ENCODE measurements around the gene ARL8B. TPM values are rescaled to one million over a fixed set of nuclear protein-coding genes. Genes with fewer than 3 reads are reported as not detected.
A peak's percentile ranks its signal among the peaks of the same experiment; 100 is the strongest.

ARL8B gene
- total and polyA plus RNA-seq, 9 of the 15 experiments (the other 6 are each of a cell fraction or from before 2014, with no cell fraction given), result 28.5 to 99.4 (median 77.2) TPM

GRCh38 chr3:5194801-5195509, 72.9 kb downstream of the ARL8B start:
- WGBS (ENCODE audit: insufficient coverage, low coverage, missing lambda C conversion rate), result 38% methylated on average over 2 of the region's 2 CpGs
- FAIRE-seq, result peak; percentile 85
- DNase-seq (ENCODE audit: extremely low read depth in 1 of 4, low spot score in 3 of 4), result peak; percentile 45 to 78 (median 62)
- intact Hi-C loops (cut with micrococcal nuclease) (loop anchor here (2.0 to 5.0 kb wide), 2 partner anchors 58 to 383 kb away; no protein-coding TSS in a partner anchor), in situ Hi-C loops (cut with MboI) (no loop called here)
- ATAC-seq, result peak; percentile 80
- no peak overlapping the region for H2AFZ ChIP-seq (ENCODE audit: low read depth, low read length)
- peaks cover 9% of the 10 kb centered on the region; the same call in 1 of the 2 replicates for H4K20me1 ChIP-seq (replicated peaks; ENCODE audit: control insufficient read depth, insufficient read depth, low read length)
- peaks cover 48% of the 10 kb centered on the region for H3K79me2 ChIP-seq (ENCODE audit: control insufficient read depth, insufficient read depth, low read length)
- H3K27me3 ChIP-seq (ENCODE audit: control insufficient read depth in 2 of 2, insufficient read depth in 2 of 2, low read length in 2 of 2), result no peaks in the 10 kb centered on the region
- no peaks in the 10 kb centered on the region for H3K9me1 ChIP-seq (ENCODE audit: control insufficient read depth, insufficient read depth, low read length)
- no peak overlapping the region for H3K4me2 ChIP-seq (ENCODE audit: insufficient read depth, low read length)
- H3K4me1 ChIP-seq (replicated peaks in 1 of 2; ENCODE audit: control insufficient read depth in 2 of 2, insufficient read depth in 2 of 2, low read length in 2 of 2), result peaks cover 0 to 65% of the 10 kb centered on the region in 2 experiments; a peak in 4 of 5 replicates
- BruUV-seq (replicated peaks), result no TSS peak
- ChIA-PET CTCF (ENCODE audit: low intra/inter-chr PET ratio) (interaction anchor here (0.6 kb wide), 1 partner anchor 137 kb away, joined by 3 read pairs; no protein-coding TSS in a partner anchor), POLR2A (interaction anchor here (0.6 to 4.3 kb wide), 6 partner anchors 9 to 712 kb away, joined by 3 to 33 read pairs (median 4); partner anchors contain the start of gene EDEM1)
- H3K36me3 ChIP-seq (ENCODE audit: control insufficient read depth, insufficient read depth, low read length), result peaks cover 43% of the 10 kb centered on the region
- peak overlapping the region; percentile 1; the same call in 1 of the 3 replicates for H3K27ac ChIP-seq (ENCODE audit: extremely low read depth, low read depth, low read length)
- no peaks in the 10 kb centered on the region for H3K9me3 ChIP-seq (replicated peaks; ENCODE audit: control insufficient read depth, insufficient read depth, low read depth, low read length)
- no peak overlapping the region for H3K4me3 ChIP-seq
- no peak overlapping the region for H3K9ac ChIP-seq (ENCODE audit: insufficient read depth in 1 of 2, low read depth in 2 of 2, low read length in 2 of 2)
- TF ChIP-seq NEUROD1 (IDR thresholded peaks at IDR 0.05; ENCODE audit: borderline replicate concordance, low read depth, low read length, partially characterized antibody) (peak; percentile 53), SMAD3 (CRISPR knock-in tag; conservative IDR thresholded peaks at IDR 0.05) (peak; percentile 44; the same call in 1 of the 2 replicates), FOSL1 (tag; conservative IDR thresholded peaks at IDR 0.05) (peak; percentile 98), ZNF57 (CRISPR knock-in tag; IDR thresholded peaks at IDR 0.05) (no peak), TRIM24 (IDR thresholded peaks at IDR 0.05) (peak; percentile 27 to 63; a peak in 2 of 4 replicates), CBFA2T3 (IDR thresholded peaks at IDR 0.05) (peak; percentile 54), HDGF (IDR thresholded peaks at IDR 0.05) (no peak), ZNF3 (CRISPR knock-in tag; IDR thresholded peaks at IDR 0.05) (0 out of 2 replicates have a peak, but pooled peaks have one; percentile 23)
- TF ChIP-seq, protein P1, sequence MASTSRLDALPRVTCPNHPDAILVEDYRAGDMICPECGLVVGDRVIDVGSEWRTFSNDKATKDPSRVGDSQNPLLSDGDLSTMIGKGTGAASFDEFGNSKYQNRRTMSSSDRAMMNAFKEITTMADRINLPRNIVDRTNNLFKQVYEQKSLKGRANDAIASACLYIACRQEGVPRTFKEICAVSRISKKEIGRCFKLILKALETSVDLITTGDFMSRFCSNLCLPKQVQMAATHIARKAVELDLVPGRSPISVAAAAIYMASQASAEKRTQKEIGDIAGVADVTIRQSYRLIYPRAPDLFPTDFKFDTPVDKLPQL (IDR thresholded peaks at IDR 0.05; ENCODE audit: extremely low read depth, insufficient read length), result no peak
- TF ChIP-seq, protein P2, sequence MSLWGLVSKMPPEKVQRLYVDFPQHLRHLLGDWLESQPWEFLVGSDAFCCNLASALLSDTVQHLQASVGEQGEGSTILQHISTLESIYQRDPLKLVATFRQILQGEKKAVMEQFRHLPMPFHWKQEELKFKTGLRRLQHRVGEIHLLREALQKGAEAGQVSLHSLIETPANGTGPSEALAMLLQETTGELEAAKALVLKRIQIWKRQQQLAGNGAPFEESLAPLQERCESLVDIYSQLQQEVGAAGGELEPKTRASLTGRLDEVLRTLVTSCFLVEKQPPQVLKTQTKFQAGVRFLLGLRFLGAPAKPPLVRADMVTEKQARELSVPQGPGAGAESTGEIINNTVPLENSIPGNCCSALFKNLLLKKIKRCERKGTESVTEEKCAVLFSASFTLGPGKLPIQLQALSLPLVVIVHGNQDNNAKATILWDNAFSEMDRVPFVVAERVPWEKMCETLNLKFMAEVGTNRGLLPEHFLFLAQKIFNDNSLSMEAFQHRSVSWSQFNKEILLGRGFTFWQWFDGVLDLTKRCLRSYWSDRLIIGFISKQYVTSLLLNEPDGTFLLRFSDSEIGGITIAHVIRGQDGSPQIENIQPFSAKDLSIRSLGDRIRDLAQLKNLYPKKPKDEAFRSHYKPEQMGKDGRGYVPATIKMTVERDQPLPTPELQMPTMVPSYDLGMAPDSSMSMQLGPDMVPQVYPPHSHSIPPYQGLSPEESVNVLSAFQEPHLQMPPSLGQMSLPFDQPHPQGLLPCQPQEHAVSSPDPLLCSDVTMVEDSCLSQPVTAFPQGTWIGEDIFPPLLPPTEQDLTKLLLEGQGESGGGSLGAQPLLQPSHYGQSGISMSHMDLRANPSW (CRISPR knock-in tag; IDR thresholded peaks at IDR 0.05), result no peak

All from K562 (cell line).